AG04449 (cell line): Measurements from ENCODE around the gene NCF4.

Source experiments
- CTCF ChIA-PET: fragments of 350-600 bp; formaldehyde crosslinking; extraction: SDS; loops from one replicate; lab custom pipeline; 2021; ENCODE audit warnings: antibody characterized with exemption; lab: Yijun Ruan, JAX
- POLR2A ChIA-PET: fragments of 400-600, 350-600 bp; formaldehyde crosslinking; extraction: SDS; loops from one replicate; lab custom pipeline; 2020; ENCODE audit warnings: antibody characterized with exemption, inconsistent platforms; lab: Yijun Ruan, JAX
- DNase-seq: peaks from one replicate; pipeline ENCODE4 v3.0.0-alpha.2; 2010; ENCODE audit warnings: low read depth, low spot score
- H3K4me3 ChIP-seq: 2 replicates; pipeline ENCODE4 v1.5.1; 2011; ENCODE audit warnings: low read depth, mild to moderate bottlenecking, control low read depth, low read length
- CTCF ChIP-seq: IDR thresholded peaks from one replicate; pipeline ENCODE4 v1.5.1; 2011; ENCODE audit warnings: mild to moderate bottlenecking, moderate library complexity, low read length, control low read depth, inconsistent platforms; ENCODE audit not compliant: insufficient read depth; ENCODE audit errors: missing control alignments

NCF4 gene

GRCh38 chr22:36887162-36887561 is 26.4 kb downstream of the NCF4 start:
- no peak for DNase-seq
- no peak for TF ChIP-seq CTCF
- H3K4me3 ChIP-seq: no peak overlapping the region
- ChIA-PET CTCF (interaction anchor here (1.6 kb wide), 1 partner anchor 31 kb away, joined by 12 read pairs; no protein-coding TSS in a partner anchor), POLR2A (no interaction called here)

DNA sequence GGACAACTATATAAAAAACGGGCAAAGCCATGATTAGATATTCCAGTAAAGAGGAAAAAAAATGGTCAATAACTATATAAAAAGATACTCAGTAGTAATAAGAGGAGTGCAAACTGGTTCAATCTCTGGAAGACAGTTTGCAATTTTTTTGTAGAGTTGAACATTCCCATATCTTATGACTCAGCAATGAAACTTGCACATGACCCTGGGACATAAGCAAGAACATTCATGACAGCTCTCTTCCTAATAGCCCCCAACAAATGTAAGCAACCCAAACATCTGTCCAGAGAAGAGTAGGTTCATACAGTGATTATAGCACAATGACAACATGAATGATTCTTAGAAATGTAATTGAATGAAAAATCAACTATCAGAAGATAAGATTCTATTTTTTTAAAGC is 30.8 kb downstream of the NCF4 start:
- POLR2A ChIA-PET: no interaction called here
- TF ChIP-seq CTCF: no peak
- CTCF ChIA-PET: interaction anchor here (1.6 to 4.3 kb wide), 2 partner anchors 18 to 35 kb away, joined by 4 to 23 read pairs; no protein-coding TSS in a partner anchor

DNA sequence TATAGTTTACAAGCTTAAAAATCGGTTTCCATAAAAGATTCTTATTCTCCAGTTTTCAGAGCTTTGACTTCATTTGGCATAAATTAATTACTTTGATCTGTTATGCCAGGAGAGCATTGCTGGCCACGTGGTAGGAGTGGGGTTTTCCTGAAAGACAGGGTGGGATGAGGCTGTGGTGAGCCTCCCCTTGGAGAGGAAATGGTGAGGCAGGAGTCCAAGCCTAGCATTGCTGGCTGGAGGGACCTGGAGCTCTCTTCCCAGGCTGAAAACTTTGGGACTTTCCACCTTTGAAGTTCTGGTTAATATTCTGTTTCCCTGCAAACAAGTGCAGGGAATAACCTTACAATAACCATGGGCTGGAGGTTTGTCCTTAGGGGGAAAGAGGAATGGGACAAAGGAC is 31.5 kb downstream of the NCF4 start:
- no peak for TF ChIP-seq CTCF
- CTCF ChIA-PET: interaction anchor here (1.6 to 4.3 kb wide), 2 partner anchors 18 to 35 kb away, joined by 4 to 23 read pairs; no protein-coding TSS in a partner anchor
- POLR2A ChIA-PET: no interaction called here

More for the DNA sequence above, 30.8 kb downstream of the NCF4 start:
- H3K4me3 ChIP-seq: no peak overlapping the region
- no peak for DNase-seq

GRCh38 chr22:36893262-36893661 is 32.5 kb downstream of the NCF4 start:
- DNase-seq: no peak
- CTCF ChIA-PET: interaction anchor here (1.6 to 4.3 kb wide), 2 partner anchors 19 to 36 kb away, joined by 4 to 23 read pairs; no protein-coding TSS in a partner anchor
- H3K4me3 ChIP-seq: no peak overlapping the region
- POLR2A ChIA-PET: no interaction called here
- TF ChIP-seq CTCF: no peak

More for the DNA sequence above, 31.5 kb downstream of the NCF4 start:
- DNase-seq: no peak
- H3K4me3 ChIP-seq: no peak overlapping the region

- CTCF ChIA-PET: interaction anchor here (1.0 to 4.3 kb wide), 2 partner anchors 21 to 37 kb away, joined by 4 to 23 read pairs; no protein-coding TSS in a partner anchor
- no peak for DNase-seq
- H3K4me3 ChIP-seq: no peak overlapping the region
- POLR2A ChIA-PET: no interaction called here
- no peak for TF ChIP-seq CTCF
Observed at GRCh38 chr22:36894266-36894665, 33.5 kb downstream of the NCF4 start.

GRCh38 chr22:36897611-36898010 is 36.8 kb downstream of the NCF4 start:
- H3K4me3 ChIP-seq: no peak overlapping the region
- CTCF ChIA-PET: interaction anchor here (3.8 kb wide), 1 partner anchor 41 kb away, joined by 15 read pairs; no protein-coding TSS in a partner anchor

More at GRCh38 chr22:36897611-36898010, 36.8 kb downstream of the NCF4 start:
- TF ChIP-seq CTCF: no peak
- POLR2A ChIA-PET: no interaction called here
- no peak for DNase-seq
